GDM1 (cell line): Measurements from ENCODE around the gene ADCK1.
"Not testable (repeated sequence)": the region's sequence is repeated elsewhere in the genome, so short reads cannot be mapped to it uniquely, and the experiment has no call there.

Experiments used
- DNase-seq: peaks from one replicate; lab custom pipeline; 2025; lab: John Stamatoyannopoulos, UW

The ADCK1 gene, protein sequence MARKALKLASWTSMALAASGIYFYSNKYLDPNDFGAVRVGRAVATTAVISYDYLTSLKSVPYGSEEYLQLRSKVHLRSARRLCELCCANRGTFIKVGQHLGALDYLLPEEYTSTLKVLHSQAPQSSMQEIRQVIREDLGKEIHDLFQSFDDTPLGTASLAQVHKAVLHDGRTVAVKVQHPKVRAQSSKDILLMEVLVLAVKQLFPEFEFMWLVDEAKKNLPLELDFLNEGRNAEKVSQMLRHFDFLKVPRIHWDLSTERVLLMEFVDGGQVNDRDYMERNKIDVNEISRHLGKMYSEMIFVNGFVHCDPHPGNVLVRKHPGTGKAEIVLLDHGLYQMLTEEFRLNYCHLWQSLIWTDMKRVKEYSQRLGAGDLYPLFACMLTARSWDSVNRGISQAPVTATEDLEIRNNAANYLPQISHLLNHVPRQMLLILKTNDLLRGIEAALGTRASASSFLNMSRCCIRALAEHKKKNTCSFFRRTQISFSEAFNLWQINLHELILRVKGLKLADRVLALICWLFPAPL

DNA sequence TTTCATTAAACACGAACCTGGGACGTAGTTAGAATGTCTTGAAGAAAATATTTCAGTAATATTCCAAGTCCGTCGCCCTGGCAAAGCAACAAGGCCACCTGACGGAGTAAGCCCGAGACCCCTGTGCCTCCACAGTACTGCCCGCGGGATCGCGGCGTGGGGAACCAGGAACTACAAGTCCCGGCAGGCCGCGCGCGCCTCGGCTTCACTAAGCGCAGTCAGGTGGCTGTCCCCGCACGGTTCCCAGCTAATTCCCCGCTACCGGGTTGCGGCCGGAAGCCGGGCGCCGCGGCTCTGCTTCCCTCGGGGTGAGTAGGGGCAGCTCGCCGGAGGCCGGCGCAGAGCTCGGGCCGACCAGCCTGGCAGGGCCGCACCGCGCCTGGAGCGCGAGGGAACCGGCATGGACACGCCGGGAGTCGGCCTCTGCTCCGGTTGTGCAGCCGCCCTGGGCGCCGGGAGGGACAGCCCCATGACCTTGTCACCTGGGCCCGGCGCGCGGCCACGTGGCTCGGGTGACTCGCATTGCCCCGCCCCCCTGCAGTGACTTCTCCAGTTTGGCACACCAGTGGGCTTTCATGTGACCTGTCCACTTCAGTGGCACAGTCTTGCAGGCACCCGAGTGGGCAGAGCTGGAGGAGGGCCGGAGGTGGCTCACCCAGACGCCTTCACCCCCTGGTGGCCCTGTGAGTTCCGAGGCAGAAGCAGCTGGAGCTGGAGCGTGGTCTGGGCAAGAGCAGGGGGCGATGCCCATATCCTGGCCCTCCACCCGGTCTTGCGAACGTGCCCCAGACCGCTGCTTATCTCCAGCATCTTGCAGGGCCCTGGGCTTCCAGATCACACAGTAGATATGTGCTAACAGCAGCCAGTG lies at the start of gene ADCK1:
ADCK1 (plus strand) TSS at position 247 of the 868 bp plus-strand sequence. CDS start 18,870 bp downstream, outside the sequence.
- peak; percentile 76 for DNase-seq

DNA sequence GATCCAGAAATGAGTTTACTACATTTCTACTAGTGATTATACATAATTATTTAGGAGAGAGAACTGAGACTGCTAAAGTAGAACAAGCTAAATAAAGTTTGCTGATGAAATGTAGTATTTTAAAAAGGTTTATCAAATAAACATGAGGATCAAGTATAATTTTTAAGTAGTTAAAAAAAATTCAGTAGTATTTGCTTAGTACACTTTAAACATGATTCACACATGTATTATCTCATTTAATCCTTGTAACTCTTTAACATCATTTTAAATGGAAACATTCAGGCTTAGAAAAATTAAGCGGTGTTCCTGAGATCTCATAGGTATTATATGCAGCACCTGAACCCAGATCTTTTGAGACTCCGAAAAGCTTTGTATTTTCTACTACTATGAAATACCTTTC lies 47.6 kb upstream of the ADCK1 start:
- no peak for DNase-seq

DNA sequence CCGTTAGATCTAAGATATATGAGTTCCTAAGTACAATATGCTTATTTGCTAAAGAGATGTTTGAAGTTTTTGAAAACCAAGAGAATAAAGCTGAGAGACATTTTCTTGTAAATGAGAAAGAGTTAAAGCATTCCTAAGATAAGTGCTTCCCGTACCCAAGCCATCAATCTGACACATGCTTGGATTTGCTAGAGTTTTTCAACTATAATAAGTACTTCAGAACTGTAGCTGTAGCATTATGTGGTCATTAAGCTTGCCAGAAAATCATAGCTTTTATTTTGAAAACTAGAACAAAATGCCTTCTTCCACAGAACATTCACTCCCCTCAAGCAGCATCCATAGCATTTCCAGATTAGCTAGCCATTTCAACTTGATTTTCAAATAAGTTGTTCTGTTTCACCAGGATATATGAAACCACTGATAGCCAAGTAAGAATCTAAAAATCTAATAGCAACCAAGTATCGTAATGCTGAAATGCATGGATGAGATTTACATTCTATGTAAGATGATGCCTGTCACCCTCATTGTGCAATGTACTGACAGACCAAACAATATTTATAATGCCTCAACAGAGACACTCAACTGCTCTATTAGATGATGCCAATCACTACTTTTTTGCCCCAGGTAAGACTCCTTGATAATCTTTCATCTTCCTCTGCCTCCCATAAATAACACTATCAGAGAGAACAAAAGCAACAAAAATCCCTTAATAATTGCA lies 47.0 kb upstream of the ADCK1 start:
- no peak for DNase-seq

DNA sequence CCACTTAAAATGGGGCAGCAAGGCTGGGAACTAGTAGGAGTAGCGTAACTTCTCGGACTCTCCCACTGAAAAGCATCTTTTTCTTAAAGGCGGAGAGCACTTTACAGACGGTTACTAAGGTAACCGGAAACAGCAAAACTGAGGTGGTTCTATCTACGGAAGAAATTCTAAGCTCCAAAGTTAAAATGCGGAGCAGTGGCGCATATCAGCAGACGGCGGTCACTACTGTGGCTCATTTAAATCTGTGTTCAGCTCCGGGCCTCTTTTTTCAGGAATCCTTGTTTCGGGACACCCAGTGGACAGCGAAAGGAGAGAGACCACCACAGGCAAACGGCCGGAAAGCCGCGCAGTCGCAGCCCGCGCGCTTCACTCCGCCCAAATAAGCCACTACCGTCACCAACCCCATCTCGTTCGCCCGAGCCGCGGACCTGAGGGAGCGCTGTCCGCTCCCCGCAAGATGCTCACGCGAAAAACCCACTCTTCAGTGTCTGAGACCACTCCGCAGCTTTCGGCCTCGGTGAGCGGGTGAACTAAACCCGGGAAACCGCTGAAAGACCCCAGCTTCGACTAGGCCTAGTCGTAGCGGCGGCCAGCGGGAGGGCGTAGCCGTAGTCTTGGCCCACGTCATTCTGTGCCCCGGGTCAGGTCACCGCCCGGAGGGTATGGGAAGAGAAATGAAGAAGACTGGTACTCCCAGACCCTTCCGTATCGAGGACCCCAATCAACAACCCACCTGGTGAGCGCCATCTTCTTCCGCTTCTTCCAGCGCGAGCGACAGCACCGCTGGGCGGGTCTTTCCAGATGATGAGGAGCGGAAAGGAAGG lies 39.3 kb upstream of the ADCK1 start, which contains the start of gene SNW1:
SNW1 (minus strand) TSS at position 776 of the 824 bp plus-strand sequence; CDS start at position 747, 29 bp downstream.
- DNase-seq = peak; percentile 86

DNA sequence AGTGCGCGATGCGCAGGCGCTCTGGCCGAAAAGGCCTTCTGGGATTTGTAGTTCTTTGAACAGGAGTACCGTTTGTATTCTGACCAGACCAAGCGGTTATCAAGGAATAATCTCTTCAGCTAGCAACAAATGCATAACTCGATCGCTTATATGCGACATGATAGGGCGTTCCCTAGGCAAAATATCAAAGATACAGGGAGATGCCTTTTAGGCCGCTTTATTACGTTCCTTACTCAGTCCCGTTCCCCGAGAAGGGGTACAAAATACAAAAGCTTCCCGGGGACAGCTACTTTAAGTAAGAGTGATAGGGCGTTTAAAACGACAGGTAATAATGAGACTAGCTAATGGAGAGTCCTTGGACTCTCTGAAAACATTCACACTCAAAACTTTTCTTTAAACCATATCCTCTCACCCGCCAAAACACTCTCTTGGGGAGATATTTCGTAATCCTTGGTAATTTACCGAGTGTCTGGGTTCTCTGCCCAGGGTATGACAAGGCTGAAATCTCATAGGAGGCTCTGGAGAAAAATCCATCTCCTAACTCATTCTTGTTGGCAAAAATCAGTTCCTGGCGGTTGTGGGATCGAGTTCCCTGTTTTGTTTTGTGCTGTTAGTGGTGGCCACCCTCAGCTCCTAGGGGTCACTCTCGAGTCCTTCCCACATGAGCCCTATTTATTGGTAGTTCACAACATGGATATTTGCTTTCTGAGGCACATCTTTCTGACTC lies 38.5 kb upstream of the ADCK1 start:
- DNase-seq = peak; percentile 8

DNA sequence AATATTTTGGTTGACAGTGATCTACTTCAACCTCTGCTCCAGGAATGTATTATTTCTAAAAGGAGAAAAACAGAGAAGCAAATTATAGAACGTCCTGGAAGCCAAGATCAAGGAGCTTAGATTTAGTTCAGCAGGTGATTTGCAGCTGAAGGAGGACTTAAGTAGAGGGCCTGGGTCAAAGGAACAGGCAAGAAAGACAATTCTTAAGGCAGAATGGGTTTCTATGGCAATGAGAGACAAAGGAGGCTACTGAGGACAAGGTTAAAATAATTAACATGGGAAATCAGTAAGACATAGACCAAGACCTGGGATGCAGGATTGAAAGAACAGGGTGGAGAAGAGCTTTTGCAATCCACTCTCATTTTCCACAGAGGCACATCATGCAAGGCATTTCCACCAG lies 36.6 kb upstream of the ADCK1 start:
- DNase-seq = no peak

DNA sequence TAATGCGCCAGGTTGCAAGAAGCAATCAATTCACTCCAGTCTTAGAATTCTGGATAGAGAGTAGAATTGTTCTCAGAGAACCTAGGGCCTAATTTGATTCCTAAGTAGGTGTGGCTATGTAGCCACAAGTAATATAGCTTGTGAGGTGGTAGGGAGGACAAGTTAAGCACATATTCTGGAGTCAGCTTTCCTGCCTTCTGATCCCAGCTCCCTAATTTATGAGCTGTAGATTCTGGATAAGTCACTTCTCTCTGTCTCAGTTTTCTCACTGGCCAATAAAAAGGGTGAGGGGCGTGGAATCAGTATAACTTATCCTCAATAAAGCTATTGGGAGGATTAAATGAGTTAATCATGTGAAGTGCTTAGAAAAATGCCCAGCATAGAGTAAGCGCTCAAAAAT lies 35.9 kb upstream of the ADCK1 start:
- DNase-seq = no peak

DNA sequence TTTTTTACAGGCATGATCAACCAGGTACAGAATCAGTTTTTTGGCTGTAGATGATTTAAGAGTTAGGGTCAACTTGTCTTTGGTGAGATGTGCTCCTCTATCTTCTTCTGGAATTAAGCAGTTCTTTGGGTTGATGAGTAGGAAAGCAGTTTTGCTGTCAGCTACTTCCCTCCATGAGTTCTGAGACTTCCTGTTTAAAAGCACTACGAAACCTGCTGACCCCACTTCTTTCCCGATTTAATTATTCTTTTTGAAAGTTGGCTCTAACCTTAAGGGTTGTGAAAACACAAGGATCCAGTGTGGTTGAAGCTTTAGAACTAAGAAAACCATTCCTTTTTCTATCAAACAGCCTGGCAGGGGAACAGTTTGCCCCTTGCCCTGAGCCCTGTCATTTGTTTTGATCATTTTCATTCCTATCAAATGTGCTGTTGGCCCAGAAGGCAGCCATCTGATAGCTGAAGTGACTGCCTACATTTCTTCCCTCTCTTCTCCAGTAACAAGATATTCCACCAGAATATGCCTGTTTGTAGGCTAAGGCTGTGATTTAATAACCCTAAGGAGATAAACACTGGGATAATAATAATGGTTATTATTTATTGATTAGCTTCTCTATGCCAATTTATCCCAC lies 31.4 kb upstream of the ADCK1 start:
- DNase-seq = not testable (repeated sequence)

DNA sequence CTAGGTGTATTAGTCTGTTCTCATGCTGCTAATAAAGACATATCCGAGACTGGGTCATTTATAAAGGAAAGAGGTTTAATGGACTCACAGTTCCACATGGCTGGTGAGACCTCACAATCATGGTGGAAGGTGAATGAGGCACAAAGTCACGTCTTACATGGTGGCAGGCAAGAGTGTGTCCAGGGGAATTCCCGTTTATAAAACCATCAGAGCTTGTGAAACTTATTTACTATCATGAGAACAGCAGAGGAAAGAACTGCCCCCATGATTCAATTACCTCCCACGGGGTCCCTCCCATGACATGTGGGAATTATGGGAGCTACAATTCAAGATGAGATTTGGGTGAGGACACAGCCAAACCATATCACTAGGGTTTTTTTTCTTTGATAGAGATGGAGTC lies 25.9 kb upstream of the ADCK1 start:
- not testable (repeated sequence) for DNase-seq

DNA sequence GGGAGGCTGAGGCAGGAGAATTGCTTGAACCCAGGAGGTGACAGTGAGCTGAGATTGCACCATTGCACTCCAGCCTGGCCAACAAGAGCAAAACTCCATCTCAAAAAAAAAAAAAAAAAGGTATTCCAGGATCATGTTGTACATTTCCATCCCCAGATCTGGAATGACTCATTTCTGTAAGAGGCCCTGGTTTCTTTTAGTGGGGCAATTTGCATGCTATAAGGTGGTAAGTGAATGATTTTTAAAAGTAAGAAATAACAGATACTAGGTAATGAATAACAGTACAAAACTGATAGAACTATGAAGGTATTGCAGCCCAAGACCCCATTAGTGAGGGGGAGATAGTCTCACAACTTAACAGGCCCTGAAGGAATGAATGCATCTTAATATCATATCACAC lies 17.7 kb upstream of the ADCK1 start:
- no peak for DNase-seq

DNA sequence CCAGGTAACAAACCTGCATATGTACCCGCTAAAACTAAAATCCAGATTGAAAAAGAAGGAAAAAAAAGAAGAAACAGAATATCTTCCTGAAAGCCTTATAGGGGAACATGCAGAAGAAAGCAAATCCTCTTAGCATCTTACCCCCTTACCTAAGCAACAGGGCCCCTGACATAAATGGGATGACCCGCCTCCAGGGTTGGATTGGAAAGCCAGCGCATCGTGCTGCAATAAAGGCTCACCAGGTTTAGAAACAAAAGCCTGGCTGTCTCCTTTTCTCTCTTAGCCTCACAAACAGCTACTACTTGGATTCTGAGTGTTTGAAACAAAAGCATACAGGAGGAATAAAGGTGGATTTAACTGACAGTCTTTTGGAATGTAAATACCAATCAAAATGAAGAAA lies 13.8 kb upstream of the ADCK1 start:
- no peak for DNase-seq

DNA sequence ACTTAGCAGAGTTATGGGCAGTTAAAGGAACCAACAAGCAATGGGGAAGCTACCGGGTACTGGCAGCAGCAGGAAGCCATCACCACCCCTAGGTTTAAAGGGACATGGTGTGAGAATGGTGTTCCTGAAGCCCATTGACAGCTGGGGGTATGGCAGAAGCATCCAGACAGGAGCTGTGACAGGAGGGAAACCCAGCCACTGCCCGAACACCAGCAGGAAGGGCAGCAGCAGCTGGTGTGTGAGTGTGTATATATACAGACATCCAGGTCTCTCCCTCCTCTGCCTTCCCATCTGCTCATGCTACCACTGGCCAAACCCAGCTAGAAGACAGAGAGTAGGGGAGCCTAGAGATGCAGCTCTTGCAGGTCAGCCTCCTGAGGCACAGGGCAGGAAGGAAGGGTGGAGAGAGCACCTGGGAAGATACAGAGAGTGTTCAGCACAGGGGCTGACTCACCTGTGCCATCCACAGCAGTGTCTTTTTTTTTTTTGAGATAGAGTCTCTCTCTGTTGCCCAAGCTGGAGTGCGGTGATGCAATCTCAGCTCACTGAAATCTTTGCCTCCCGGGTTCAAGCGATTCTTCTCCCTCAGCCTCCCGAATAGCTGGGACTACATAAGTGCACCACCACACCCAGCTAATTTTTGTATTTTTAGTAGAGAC lies 9.2 kb upstream of the ADCK1 start:
- DNase-seq = no peak

DNA sequence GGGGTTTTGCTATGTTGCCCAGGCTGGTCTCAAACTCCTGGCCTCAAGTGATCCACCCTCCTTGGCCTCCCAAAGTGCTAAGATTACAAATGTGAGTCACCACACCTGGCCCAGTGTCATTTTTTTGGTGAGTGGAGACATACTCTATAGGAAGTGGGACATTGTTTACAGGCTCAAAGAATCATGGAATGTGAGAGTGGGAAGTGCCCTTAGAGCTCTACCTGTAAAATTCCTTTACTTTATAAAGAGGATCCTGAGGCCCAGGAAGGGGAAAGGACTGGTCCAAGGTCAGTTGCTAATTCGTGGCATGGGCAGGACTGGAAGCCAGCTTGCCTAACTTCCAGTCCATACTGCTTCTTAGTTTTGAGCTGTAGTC lies 8.7 kb upstream of the ADCK1 start:
- DNase-seq = no peak

DNA sequence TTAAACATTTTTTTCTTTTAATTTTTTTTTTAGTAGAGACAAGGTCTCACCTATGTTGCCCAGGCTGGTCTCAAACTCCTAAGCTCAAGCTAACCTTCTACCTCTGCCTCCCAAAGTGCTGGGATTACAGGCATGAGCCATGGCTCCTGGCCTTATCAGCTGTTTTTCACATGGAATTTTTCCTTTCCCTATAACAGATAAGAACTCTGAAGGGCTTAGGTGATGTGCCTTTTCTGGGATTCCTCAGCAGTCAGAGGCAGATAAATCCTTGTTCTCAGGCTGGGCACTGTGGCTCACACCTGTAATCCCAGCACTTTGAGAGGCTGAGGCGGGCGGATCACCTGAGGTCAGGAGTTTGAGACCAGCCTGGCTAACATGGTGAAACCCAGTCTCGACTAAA lies 6.7 kb upstream of the ADCK1 start:
- not testable (repeated sequence) for DNase-seq

DNA sequence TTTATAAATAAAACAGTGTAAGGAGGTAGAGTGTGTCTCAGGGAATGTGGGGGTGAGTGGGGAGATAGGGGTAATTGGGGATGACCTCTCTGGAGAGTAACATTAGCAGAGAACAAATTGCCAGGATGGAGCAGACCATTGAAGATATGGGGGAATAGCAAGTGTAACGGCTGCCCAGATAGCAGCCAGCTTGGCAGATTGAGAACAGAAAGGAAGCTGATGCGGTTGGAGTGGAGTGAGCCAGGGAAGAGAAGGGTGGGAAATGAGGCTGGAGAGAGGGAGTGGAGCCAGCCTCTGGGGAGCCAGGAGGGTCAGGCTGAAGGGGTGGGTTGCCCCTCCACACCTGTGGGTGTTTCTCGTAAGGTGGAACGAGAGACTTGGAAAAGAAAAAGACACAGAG lies 5.6 kb upstream of the ADCK1 start:
- no peak for DNase-seq

DNA sequence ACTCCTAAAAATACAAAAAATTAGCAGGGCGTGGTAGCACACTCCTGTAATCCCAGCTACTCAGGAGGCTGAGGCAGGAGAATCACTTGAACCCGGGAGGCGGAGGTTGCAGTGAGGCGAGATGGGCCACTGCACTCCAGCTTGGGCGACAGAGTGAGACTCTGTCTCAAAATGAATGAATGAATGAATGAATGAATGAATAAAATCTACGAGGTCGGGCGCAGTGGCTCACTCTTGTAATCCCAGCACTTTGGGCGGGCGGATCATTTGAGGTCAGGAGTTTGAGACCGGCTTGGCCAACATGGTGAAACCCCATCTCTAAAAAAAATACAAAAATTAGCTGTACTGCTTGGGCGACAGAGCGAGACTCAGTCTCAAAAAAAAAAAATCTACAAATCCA lies 453 bp upstream of the ADCK1 start:
- DNase-seq = not testable (repeated sequence)

DNA sequence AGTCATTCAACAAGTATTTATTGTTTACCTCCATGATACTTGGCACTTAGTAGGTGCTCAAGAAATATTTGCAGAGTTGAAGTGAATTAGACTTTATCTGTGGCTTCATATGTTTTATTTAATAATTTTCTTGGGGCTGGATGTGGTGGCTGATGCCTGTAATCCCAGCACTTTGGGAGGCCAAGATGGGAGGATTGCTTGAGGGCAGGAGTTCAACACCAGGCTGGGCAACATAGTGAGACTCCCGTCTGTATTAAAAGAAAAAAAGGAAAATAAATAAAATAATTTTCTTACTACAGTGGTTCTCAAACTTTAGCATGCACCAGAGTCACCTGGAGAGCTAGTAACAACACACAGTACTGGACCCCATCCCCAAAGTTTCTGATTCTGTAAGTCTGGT lies 905 bp downstream of the ADCK1 start:
- DNase-seq = no peak

DNA sequence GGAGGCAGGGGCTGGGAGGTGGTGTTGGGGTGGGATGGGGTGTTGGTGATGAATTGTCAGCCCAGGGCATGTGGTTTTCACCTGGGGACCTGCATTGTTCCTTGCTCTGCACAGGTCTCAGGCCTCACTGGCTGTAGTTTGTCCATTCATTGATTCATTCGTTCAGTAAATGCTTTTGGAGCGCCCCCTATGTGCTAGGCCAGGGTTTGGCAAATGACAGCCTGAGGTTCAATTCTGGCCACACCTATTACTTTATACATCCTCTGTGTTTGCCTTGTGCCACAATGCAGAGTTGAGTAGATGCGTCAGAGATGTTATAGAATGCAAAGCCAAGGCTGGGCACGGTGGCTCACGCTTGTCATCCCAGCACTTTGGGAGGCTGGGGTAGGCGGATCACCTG lies 4.7 kb downstream of the ADCK1 start:
- no peak for DNase-seq

DNA sequence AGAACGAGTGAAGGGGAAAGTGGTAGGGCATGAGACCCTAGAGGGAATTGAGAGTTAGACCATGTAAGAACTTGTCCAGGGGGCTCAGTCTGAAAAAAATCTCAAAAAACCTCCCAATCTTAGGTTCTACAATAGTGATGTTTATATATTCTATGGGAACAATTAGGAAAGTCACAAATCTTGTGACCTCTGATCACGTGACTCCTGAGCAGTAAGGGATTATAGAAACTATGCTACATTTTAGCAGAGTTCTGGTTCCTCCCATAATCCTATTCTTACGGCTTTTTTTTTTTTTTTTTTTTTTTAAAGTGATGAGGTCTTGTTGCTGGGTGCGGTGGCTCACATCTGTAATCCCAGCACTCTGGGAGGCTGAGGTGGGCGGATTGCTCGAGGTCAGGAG lies 5.8 kb downstream of the ADCK1 start:
- no peak for DNase-seq

DNA sequence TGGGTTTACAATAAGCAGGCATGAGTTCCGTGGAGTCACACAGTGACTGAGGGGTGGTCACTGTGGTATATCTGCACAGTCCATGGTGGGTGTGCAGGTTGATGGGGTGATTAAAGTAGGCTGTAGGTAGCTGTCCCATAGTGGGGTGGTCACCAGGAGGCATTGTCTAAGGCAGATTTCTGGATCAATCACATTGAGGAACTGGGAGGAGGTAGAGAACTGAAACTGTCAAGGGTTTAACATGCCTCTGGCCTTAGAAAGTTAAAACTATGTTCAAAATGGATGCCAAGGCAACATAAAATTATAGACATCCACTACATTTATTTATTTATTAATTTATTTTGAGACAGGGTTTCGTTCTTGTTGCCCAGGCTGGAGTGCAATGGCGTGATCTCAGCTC lies 8.3 kb downstream of the ADCK1 start:
- DNase-seq = no peak
